Activated naive CD8-positive, alpha-beta T cell treated with anti-CD3 and anti-CD28 coated beads, Interleukin-2, amount 50 U/mL, for 24 hours (primary cell): Measurements from ENCODE around the gene SERPINA6.
"Not testable (repeated sequence)": the region's sequence is repeated elsewhere in the genome, so short reads cannot be mapped to it uniquely, and the experiment has no call there.

ENCODE experiments used
- ATAC-seq: fragments of 150-1000 bp; cut with Tn5 transposase; one replicate; pipeline ENCODE4 v1.10.0; 2021
- DNase-seq: peaks from one replicate; pipeline ENCODE4 v3.0.0; 2021
- H3K27ac Mint-ChIP-seq: one replicate; pipeline ENCODE4 v1.8.0; 2021; ENCODE audit warnings: mild to moderate bottlenecking, mixed read lengths
- H3K27me3 Mint-ChIP-seq: one replicate; pipeline ENCODE4 v1.8.0; 2021; ENCODE audit warnings: mixed read lengths
- H3K36me3 Mint-ChIP-seq: one replicate; pipeline ENCODE4 v1.8.0; 2021; ENCODE audit warnings: low read depth, mixed read lengths
- H3K4me1 Mint-ChIP-seq: one replicate; pipeline ENCODE4 v1.8.0; 2021; ENCODE audit warnings: mixed read lengths
- H3K4me3 Mint-ChIP-seq: one replicate; pipeline ENCODE4 v1.8.0; 2021; ENCODE audit warnings: mild to moderate bottlenecking, moderate library complexity, mixed read lengths
- H3K9me3 Mint-ChIP-seq: one replicate; pipeline ENCODE4 v1.8.0; 2021; ENCODE audit warnings: mixed read lengths

Gene SERPINA6

GRCh38 chr14:94278731-94279130 is 44.4 kb downstream of the SERPINA6 start:
- DNase-seq (no peak), ATAC-seq (no peak)
- Mint-ChIP-seq H3K27ac (no peak overlapping the region), H3K4me1 (no peaks in the 10 kb centered on the region), H3K27me3 (peaks cover 5% of the 10 kb centered on the region), H3K9me3 (no peaks in the 10 kb centered on the region), H3K36me3 (no peaks in the 10 kb centered on the region), H3K4me3 (no peak overlapping the region)

- DNase-seq, H3K27ac Mint-ChIP-seq, H3K36me3 Mint-ChIP-seq, H3K4me1 Mint-ChIP-seq, ATAC-seq, H3K9me3 Mint-ChIP-seq, H3K27me3 Mint-ChIP-seq, H3K4me3 Mint-ChIP-seq: not testable (repeated sequence)
Measured at GRCh38 chr14:94276898-94277561, 46.1 kb downstream of the SERPINA6 start.

DNA sequence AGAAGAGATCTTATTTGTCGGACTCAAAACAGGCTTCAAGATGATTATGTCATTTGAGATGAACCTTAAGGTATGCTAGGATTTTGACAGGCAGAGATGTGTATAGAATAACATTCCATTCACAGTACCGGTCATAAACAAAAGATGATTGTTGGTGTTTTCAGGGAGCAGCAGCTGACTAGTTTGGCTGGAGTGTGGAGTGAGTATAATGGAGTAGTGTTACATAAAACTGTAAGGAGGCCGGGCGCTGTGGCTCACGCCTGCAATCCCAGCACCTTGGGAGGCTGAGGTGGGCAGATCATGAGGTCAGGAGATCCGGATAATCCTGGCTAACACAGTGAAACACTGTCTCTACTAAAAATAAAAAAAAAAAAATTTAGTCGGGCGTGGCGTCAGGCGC is 54.0 kb downstream of the SERPINA6 start:
- Mint-ChIP-seq H3K36me3 (no peaks in the 10 kb centered on the region), H3K9me3 (no peaks in the 10 kb centered on the region), H3K4me3 (no peak overlapping the region), H3K4me1 (no peaks in the 10 kb centered on the region), H3K27me3 (peaks cover 18% of the 10 kb centered on the region), H3K27ac (no peak overlapping the region)
- ATAC-seq (no peak), DNase-seq (no peak)

- ATAC-seq, H3K36me3 Mint-ChIP-seq, H3K27ac Mint-ChIP-seq, DNase-seq, H3K4me3 Mint-ChIP-seq, H3K9me3 Mint-ChIP-seq, H3K4me1 Mint-ChIP-seq: not testable (repeated sequence)
- H3K27me3 Mint-ChIP-seq: peaks cover 18% of the 10 kb centered on the region
Measured at GRCh38 chr14:94268582-94268981, 54.6 kb downstream of the SERPINA6 start.

DNA sequence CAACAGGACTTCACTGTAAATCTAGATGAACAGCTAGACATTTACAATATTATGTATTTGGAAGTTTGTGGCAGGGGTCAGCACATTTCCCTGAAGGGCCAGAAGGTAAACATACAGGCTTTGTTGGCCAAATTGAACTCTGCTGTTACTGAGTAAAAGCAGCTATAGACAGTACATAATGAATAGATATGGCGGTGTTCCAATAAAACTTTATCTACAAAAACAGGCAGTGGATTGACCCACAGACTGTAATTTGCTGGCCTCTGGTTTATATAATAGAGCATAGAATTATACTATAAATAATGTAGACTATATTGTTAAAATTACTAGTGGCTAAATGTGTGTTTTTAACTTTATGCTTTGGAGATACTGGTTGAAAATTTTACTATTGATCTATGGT is 55.8 kb downstream of the SERPINA6 start:
- Mint-ChIP-seq H3K4me1 (no peaks in the 10 kb centered on the region), H3K9me3 (peaks cover 16% of the 10 kb centered on the region), H3K4me3 (no peak overlapping the region), H3K27me3 (peaks cover 18% of the 10 kb centered on the region), H3K36me3 (no peaks in the 10 kb centered on the region), H3K27ac (no peak overlapping the region)
- DNase-seq: no peak
- no peak for ATAC-seq

DNA sequence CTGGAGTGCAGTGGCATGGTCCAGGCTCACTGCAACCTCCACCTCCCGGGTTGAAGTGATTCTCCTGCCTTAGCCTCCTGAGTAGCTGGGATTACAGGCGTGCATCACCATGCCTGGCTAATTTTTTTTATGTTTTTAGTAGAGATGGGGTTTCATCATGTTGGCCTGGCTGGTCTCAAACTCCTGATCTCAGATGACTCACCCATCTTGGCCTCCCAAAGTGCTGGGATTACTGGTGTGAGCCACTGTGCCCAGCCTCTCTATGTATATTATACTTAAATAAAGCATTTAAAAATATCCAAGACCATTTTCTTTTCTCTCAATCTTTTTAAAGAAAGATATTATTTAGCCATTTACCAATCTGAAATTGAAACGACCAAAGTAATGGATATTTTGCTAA is 58.9 kb downstream of the SERPINA6 start:
- DNase-seq, ATAC-seq, H3K36me3 Mint-ChIP-seq, H3K4me1 Mint-ChIP-seq, H3K4me3 Mint-ChIP-seq, H3K27me3 Mint-ChIP-seq, H3K27ac Mint-ChIP-seq: not testable (repeated sequence)
- peaks cover 19% of the 10 kb centered on the region for H3K9me3 Mint-ChIP-seq
